Left kidney (tissue), 2 donors: ENCODE results near the gene ATAD3B. TPM values are rescaled to one million over a fixed set of nuclear protein-coding genes. Genes with fewer than 3 reads are reported as not detected.

ENCODE experiments used
- DNase-seq: peaks from one replicate; pipeline ENCODE4 v3.0.0-alpha.2; 2013
- polyA plus RNA-seq: library from polyadenylated mRNA; unstranded; fragments of 120-200 nt; gene quantifications from one replicate; pipeline ENCODE4 v1.2.1, GENCODE V29; 2013; ENCODE audit not compliant: insufficient read length

The ATAD3B gene
- polyA plus RNA-seq, 1 donor: 19.5 TPM

DNA sequence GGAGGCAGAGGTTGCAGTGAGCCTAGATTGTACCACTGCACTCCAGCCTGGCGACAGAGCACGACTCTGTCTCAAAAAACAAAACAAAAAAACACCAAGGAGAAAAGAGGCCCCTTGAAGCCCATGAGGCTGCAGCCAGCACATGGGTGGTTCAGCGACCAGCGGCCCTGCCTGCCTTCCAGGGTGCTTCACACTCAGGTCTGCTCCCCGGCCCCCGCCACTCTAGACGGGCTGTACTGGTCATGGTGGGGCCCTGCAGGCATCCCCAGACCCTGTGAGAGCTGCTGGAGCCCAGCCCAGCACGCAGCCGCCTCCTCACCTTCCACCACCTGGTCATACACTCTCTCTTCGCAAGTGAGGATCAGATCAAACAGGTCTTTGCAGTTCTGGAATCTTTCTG, 73.0 kb downstream of the ATAD3B start:
- no peak for DNase-seq

Other genes starting within 250 kb of the ATAD3B start
- 109 TPM for gene SDF4, start 239.8 kb upstream of the ATAD3B start, polyA plus RNA-seq
- gene B3GALT6, start 239.5 kb upstream of the ATAD3B start, polyA plus RNA-seq: 19.0 TPM
- gene C1QTNF12, start 225.0 kb upstream of the ATAD3B start, polyA plus RNA-seq: 8.2 TPM
- gene UBE2J2, start 197.9 kb upstream of the ATAD3B start, polyA plus RNA-seq: 55.7 TPM
- 4.9 TPM for gene SCNN1D, start 191.3 kb upstream of the ATAD3B start, polyA plus RNA-seq
- gene ACAP3, start 163.8 kb upstream of the ATAD3B start, polyA plus RNA-seq: 25.2 TPM
- gene PUSL1, start 163.2 kb upstream of the ATAD3B start, polyA plus RNA-seq: 6.9 TPM
- 119 TPM for gene INTS11, start 147.1 kb upstream of the ATAD3B start, polyA plus RNA-seq
- gene CPTP, start 147.0 kb upstream of the ATAD3B start, polyA plus RNA-seq: 10.8 TPM
- gene TAS1R3, start 140.5 kb upstream of the ATAD3B start, polyA plus RNA-seq: 0.37 TPM
- gene DVL1, start 122.3 kb upstream of the ATAD3B start, polyA plus RNA-seq: 22.0 TPM
- gene MXRA8, start 113.2 kb upstream of the ATAD3B start, polyA plus RNA-seq: 147 TPM
- gene AURKAIP1, start 96.6 kb upstream of the ATAD3B start, polyA plus RNA-seq: 50.6 TPM
- 353 TPM for gene CCNL2, start 72.4 kb upstream of the ATAD3B start, polyA plus RNA-seq
- 111 TPM for gene MRPL20, start 64.5 kb upstream of the ATAD3B start, polyA plus RNA-seq
- 8.5 TPM for gene ANKRD65, start 50.5 kb upstream of the ATAD3B start, polyA plus RNA-seq
- 36.0 TPM for gene VWA1, start 36.1 kb upstream of the ATAD3B start, polyA plus RNA-seq
- gene ATAD3C, start 22.1 kb upstream of the ATAD3B start, polyA plus RNA-seq: 1.7 TPM
- 21.5 TPM for gene ATAD3A, start 40.4 kb downstream of the ATAD3B start, polyA plus RNA-seq
- gene TMEM240, start 68.9 kb downstream of the ATAD3B start, polyA plus RNA-seq: 3.7 TPM
- 82.2 TPM for gene SSU72, start 103.1 kb downstream of the ATAD3B start, polyA plus RNA-seq
- gene FNDC10, start 128.4 kb downstream of the ATAD3B start, polyA plus RNA-seq: 2.4 TPM
- gene MIB2, start 143.7 kb downstream of the ATAD3B start, polyA plus RNA-seq: 34.7 TPM
- gene MMP23B, start 160.4 kb downstream of the ATAD3B start, polyA plus RNA-seq: 14.9 TPM
- gene CDK11B, start 187.2 kb downstream of the ATAD3B start, polyA plus RNA-seq: 44.5 TPM
- gene SLC35E2B, start 221.0 kb downstream of the ATAD3B start, polyA plus RNA-seq: 87.3 TPM